OCI-LY1 (cell line): Measurements from ENCODE around the gene SORL1-AS1.

Source experiments
- EZH2 ChIP-seq: fragments of 200-600 bp; sonication (generic), shearing (Covaris generic); IDR thresholded peaks from 2 replicates; pipeline ENCODE4 v1.8.0; 2017; ENCODE audit warnings: borderline replicate concordance, mixed run types, mild to moderate bottlenecking, antibody characterized with exemption, low read length, moderate library complexity, mixed read lengths
- TF ChIP-seq, protein P1 (sequence below): fragments of 200-600 bp; sonication (generic), shearing (Covaris generic); IDR thresholded peaks from 2 replicates; pipeline ENCODE4 v1.5.1; 2017; ENCODE audit warnings: mild to moderate bottlenecking, antibody characterized with exemption, low read length, moderate library complexity, mixed read lengths

DNA sequence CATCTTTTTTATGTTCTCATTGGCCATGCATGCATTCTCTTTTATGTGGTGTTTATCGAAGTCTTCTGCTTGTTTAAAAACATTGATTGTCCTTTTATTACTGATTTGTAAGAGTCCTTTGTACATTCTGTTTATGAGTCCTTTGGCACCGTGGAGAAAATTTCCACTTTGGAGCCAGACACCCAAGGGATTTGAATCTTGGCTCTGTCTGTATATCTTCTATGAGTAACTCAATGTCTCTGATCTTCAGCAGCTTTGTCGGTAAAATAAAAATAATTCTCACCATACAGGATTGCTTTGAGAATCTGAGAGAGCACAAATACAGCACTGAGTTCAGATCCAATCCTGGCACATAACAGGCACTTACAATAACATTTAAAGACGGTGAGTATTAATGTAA is 13.4 kb downstream of the SORL1-AS1 start:
- TF ChIP-seq, protein P1, sequence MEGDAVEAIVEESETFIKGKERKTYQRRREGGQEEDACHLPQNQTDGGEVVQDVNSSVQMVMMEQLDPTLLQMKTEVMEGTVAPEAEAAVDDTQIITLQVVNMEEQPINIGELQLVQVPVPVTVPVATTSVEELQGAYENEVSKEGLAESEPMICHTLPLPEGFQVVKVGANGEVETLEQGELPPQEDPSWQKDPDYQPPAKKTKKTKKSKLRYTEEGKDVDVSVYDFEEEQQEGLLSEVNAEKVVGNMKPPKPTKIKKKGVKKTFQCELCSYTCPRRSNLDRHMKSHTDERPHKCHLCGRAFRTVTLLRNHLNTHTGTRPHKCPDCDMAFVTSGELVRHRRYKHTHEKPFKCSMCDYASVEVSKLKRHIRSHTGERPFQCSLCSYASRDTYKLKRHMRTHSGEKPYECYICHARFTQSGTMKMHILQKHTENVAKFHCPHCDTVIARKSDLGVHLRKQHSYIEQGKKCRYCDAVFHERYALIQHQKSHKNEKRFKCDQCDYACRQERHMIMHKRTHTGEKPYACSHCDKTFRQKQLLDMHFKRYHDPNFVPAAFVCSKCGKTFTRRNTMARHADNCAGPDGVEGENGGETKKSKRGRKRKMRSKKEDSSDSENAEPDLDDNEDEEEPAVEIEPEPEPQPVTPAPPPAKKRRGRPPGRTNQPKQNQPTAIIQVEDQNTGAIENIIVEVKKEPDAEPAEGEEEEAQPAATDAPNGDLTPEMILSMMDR, result no peak
- TF ChIP-seq EZH2, result no peak
